OCI-M2 (cell line): ENCODE measurements around the gene KBTBD4.
"Not testable (repeated sequence)": the region's sequence is repeated elsewhere in the genome, so short reads cannot be mapped to it uniquely, and the experiment has no call there.

Experiments
- DNase-seq: peaks from one replicate; lab custom pipeline; 2025; ENCODE audit not compliant: unreplicated experiment; lab: John Stamatoyannopoulos, UW

KBTBD4 gene

GRCh38 chr11:47526032-47526431 lies 52.7 kb downstream of the KBTBD4 start:
- DNase-seq: not testable (repeated sequence)

DNA sequence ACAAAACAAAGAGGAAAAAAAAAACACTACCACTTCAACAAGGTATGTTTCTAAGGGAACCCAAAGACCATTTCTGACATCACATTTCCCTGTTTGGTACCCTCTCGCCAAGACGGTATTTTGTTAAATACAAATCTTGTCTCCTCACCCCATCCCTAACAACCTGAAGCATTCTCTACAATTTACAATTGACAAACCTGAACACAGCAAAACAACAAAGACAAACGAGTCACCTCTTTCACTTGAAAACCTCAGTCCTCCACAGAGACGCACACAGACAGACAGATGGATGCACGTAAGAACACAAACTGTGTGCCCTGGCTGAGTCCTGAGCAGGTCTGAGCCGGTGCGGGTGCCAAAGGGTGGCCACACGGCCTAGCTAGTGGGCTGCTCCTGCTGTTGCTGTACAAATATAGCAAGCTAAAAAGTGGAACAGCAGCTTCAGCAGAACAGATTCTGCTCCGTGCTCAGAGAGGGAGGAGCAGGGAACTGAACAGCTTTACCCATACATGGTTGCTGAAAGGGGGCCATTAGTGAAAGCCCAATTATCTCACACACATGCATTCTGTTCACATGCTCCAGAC lies 54.4 kb downstream of the KBTBD4 start:
- no peak for DNase-seq

DNA sequence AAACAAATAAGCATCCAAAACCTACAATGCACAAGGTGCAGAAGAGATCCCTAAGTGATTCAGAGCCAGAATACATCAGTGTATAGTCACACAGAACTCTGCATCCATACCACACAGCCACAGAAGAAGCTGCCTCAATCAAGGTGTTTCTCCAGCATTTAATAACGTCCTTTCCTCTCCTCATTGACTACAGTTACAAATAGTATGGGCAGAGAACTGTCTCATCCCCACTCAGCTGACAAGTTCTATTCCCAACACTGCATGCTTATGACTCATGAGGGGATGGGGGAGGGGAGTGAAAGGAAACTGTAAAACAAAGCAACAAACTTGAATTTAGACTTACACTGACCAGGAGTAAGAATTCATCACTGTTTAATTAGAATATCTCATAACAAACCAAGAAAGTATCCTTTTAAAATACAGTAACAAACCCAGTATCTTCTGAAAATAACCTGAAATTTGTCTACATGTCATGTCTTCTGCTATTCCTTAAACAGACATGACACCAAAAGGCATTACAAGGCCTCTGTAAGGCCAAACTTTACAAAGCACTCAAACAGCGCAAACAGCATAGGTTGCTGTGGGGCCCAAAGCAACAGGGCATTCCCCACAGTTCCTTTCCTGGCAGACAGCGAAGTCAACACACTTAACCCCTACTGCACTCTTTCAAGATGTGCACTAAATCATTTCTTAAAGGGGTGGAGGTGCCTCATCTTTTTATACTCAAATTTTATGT lies 55.1 kb downstream of the KBTBD4 start:
- DNase-seq: no peak
